ENCODE measurements around the gene IKZF4.

The IKZF4 gene

GRCh38 chr12:56084958-56085543 lies 64.2 kb downstream of the IKZF4 start:
- no peak for DNase-seq

DNA sequence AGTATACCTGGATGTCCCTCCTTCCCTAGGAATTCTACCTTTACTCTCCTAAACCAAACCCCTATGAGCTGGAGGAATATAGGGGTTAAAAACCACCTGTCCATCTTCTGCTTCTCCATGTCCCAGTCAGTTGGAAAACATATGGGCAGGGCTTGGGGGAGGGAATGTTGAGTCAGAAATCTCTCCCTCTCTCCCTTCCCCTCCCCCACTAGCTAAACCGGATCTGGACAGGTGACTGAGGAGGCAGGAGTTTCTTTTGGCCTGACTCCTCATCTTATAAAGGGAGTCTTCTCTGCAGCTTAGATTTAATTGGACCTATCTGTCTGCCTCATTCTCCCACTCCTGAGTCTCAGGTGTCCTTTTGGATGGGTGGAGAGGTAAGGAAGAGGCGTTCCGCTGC lies 65.3 kb downstream of the IKZF4 start:
- no peak for DNase-seq

GRCh38 chr12:56086608-56087007 lies 65.8 kb downstream of the IKZF4 start:
- no peak for DNase-seq

GRCh38 chr12:56087220-56087619 lies 66.4 kb downstream of the IKZF4 start:
- no peak for DNase-seq
